K562 (cell line): ENCODE measurements around the gene RNF215. TPM values are rescaled to one million over a fixed set of nuclear protein-coding genes. Genes with fewer than 3 reads are reported as not detected.

ENCODE experiments used
- ARHGAP35 ChIP-seq: fragments of 450-650 bp; IDR thresholded peaks from 2 replicates; pipeline ENCODE4 v1.6.1; 2018; ENCODE audit not compliant: partially characterized antibody
- CCAR2 ChIP-seq: fragments of 200-400 bp; formaldehyde crosslinking; IDR thresholded peaks from 2 replicates; pipeline ENCODE4 v1.6.1; 2017; ENCODE audit warnings: mild to moderate bottlenecking, low read depth, low read length
- CHD4 ChIP-seq: fragments of 200-600 bp; sonication (generic); IDR thresholded peaks from 3 replicates; pipeline ENCODE4 v1.6.1; 2012; ENCODE audit warnings: low read depth, mild to moderate bottlenecking, mixed read lengths, low read length, inconsistent platforms; ENCODE audit not compliant: insufficient read depth, insufficient replicate concordance, poor library complexity, severe bottlenecking
- CUX1 ChIP-seq: fragments of 200-800 bp; sonication (Bioruptor generic); IDR thresholded peaks from 2 replicates; pipeline ENCODE4 v1.6.1; 2016; ENCODE audit warnings: missing genetic modification characterization, missing compliant biosample characterization
- MBD2 ChIP-seq: sonication (generic); IDR thresholded peaks from 2 replicates; pipeline ENCODE4 v1.6.1; 2016; ENCODE audit warnings: low read depth, borderline replicate concordance
- ZNF282 ChIP-seq: sonication (generic); formaldehyde crosslinking; IDR thresholded peaks from 2 replicates; pipeline ENCODE4 v1.8.1; 2023; ENCODE audit warnings: missing genetic modification reagents
- ZNF609 ChIP-seq: sonication (generic); formaldehyde crosslinking; IDR thresholded peaks from 2 replicates; pipeline ENCODE4 v1.8.1; 2023; ENCODE audit warnings: missing genetic modification reagents, mild to moderate bottlenecking, borderline replicate concordance
- ZNF76 ChIP-seq: fragments of 250-450 bp; sonication (Bioruptor Pico); IDR thresholded peaks from 2 replicates; pipeline ENCODE4 v1.4.0; 2020; ENCODE audit warnings: mild to moderate bottlenecking, moderate library complexity, borderline replicate concordance
- ZZZ3 ChIP-seq: fragments of 450-650 bp; IDR thresholded peaks from 2 replicates; pipeline ENCODE4 v1.6.1; 2016; ENCODE audit warnings: antibody characterized with exemption, mild to moderate bottlenecking, moderate library complexity
- polyA plus RNA-seq, 8 experiments: library from polyadenylated mRNA; depleted of rRNA in 4 of 8; stranded (reverse) in 5 of 8; unstranded in 3 of 8; fragments of >200 nt; fragmentation: Nextera tagmentation in 2 of 8; fragmentation: Illumina TruSeq in 1 of 8; extraction: Ambion mirVana in 2 of 8; extraction: Trizol in 1 of 8; gene quantifications; 2 replicates each; pipeline versions ENCODE4 v1.2.1 to v1.2.3, GENCODE V29; 2011 to 2014; ENCODE audit warnings: inconsistent platforms in 1 of 8, missing spikeins in 1 of 8
- total RNA-seq, 7 experiments: library from RNA; depleted of rRNA in 6 of 7; stranded (reverse); fragments of >200 nt in 6 of 7; fragmentation: Illumina TruSeq in 2 of 7; extraction: Trizol in 2 of 7; gene quantifications; 2 replicates each; pipeline versions ENCODE4 v1.2.1 to v1.2.3, GENCODE V29; 2011 to 2021; ENCODE audit warnings: low replicate concordance in 1 of 7

The RNF215 gene
- total and polyA plus RNA-seq, 9 of the 15 experiments (the other 6 are each of a cell fraction or from before 2014, with no cell fraction given) = 0.08 to 9.8 (median 2.7) TPM

GRCh38 chr22:30371981-30372380 lies 15.2 kb downstream of the RNF215 start (continued):
- no peak for TF ChIP-seq ZNF609 (CRISPR knock-in tag)
- no peak for TF ChIP-seq CUX1
- TF ChIP-seq ZZZ3 = no peak
- no peak for TF ChIP-seq ZNF282 (CRISPR knock-in tag)
- no peak for TF ChIP-seq CHD4
- no peak for TF ChIP-seq CCAR2
- TF ChIP-seq MBD2 = no peak
- no peak for TF ChIP-seq ZNF76 (CRISPR knock-in tag)
- no peak for TF ChIP-seq ARHGAP35
